Measurements from ENCODE around the gene RNF166. TPM values are rescaled to one million over a fixed set of nuclear protein-coding genes. Genes with fewer than 3 reads are reported as not detected.

The RNF166 gene
- total and polyA plus RNA-seq, 2 donors (not counting 3 experiments of a cell fraction or from before 2014, with no cell fraction given): 27.6 to 38.8 TPM

DNA sequence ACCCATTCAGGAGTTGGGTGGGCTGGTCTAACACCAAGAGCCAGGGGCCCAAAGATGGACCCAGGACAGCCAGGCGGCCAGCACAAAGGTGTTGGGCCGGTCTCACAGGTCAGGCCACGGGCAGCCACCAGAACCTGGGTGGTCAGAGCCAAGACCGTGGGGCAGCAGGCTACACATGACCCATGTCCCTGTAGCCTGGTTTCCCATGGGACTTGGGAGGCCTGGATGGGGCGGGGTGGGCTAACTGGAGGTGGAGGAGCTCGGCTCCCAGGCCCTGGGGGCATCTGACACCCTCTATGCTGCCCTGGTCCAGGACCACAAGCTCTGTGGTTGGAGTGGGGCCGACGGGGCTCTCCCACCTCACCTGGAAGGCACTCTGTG is 17.3 kb upstream of the RNF166 start:
- FAIRE-seq: no peak
- intact Hi-C loops (cut with micrococcal nuclease): no loop called here
- no peak overlapping the region for H3K27ac ChIP-seq (ENCODE audit: insufficient read depth, low read depth, low read length)
- DNase-seq (ENCODE audit: low read depth, low spot score): no peak
- H4K20me1 ChIP-seq (replicated peaks; ENCODE audit: control insufficient read depth, extremely low read depth, insufficient read depth, low read length): no peaks in the 10 kb centered on the region
- H3K9ac ChIP-seq (replicated peaks; ENCODE audit: extremely low read depth, insufficient read depth, low read length): no peak overlapping the region
- no peaks in the 10 kb centered on the region for H3K9me1 ChIP-seq (replicated peaks; ENCODE audit: control insufficient read depth, extremely low read depth, insufficient read depth, low read length)
- ChIA-PET POLR2A (no interaction called here), CTCF (interaction anchor here (4.1 kb wide), 1 partner anchor 13 kb away, joined by 19 read pairs; no protein-coding TSS in a partner anchor)
- no peaks in the 10 kb centered on the region for H3K27me3 ChIP-seq (ENCODE audit: control insufficient read depth in 2 of 2, insufficient read depth in 2 of 2, low read length in 2 of 2)
- H3K79me2 ChIP-seq (ENCODE audit: control insufficient read depth, insufficient read depth, low read length): no peaks in the 10 kb centered on the region
- H2AFZ ChIP-seq (ENCODE audit: low read depth, low read length): no peak overlapping the region
- no peak overlapping the region for H3K4me3 ChIP-seq (replicated peaks in 1 of 3; ENCODE audit: insufficient read depth in 1 of 3, low read depth in 1 of 3, low read length in 3 of 3)
- H3K4me2 ChIP-seq (ENCODE audit: insufficient read depth, low read length): no peak overlapping the region
- H3K36me3 ChIP-seq (ENCODE audit: control insufficient read depth in 2 of 2, extremely low read depth in 1 of 2, insufficient read depth in 2 of 2, low read length in 2 of 2): peaks cover 18 to 83% of the 10 kb centered on the region in 2 experiments
- TF ChIP-seq JUN (IDR thresholded peaks at IDR 0.05; ENCODE audit: borderline replicate concordance, insufficient read depth, insufficient read length, low read depth) (no peak), GATA2 (IDR thresholded peaks at IDR 0.05; ENCODE audit: insufficient read depth, insufficient read length, low read depth, low read length) (no peak), FOS (IDR thresholded peaks at IDR 0.05; ENCODE audit: borderline replicate concordance, insufficient read depth, low read length) (no peak), EZH2 (IDR thresholded peaks at IDR 0.05; ENCODE audit: borderline replicate concordance, low read depth, low read length, severe bottlenecking) (no peak), MYC (IDR thresholded peaks at IDR 0.05; ENCODE audit: low read depth, low read length) (no peak), POLR2AphosphoS5 (IDR thresholded peaks at IDR 0.05; ENCODE audit: insufficient read depth, low read depth, low read length) (no peak), POLR2A (IDR thresholded peaks at IDR 0.05; ENCODE audit: low read depth, low read length) (no peak)
- TF ChIP-seq, protein P1, sequence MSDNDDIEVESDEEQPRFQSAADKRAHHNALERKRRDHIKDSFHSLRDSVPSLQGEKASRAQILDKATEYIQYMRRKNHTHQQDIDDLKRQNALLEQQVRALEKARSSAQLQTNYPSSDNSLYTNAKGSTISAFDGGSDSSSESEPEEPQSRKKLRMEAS (IDR thresholded peaks at IDR 0.05; ENCODE audit: insufficient read depth, insufficient read length): no peak
- TF ChIP-seq, protein P2, sequence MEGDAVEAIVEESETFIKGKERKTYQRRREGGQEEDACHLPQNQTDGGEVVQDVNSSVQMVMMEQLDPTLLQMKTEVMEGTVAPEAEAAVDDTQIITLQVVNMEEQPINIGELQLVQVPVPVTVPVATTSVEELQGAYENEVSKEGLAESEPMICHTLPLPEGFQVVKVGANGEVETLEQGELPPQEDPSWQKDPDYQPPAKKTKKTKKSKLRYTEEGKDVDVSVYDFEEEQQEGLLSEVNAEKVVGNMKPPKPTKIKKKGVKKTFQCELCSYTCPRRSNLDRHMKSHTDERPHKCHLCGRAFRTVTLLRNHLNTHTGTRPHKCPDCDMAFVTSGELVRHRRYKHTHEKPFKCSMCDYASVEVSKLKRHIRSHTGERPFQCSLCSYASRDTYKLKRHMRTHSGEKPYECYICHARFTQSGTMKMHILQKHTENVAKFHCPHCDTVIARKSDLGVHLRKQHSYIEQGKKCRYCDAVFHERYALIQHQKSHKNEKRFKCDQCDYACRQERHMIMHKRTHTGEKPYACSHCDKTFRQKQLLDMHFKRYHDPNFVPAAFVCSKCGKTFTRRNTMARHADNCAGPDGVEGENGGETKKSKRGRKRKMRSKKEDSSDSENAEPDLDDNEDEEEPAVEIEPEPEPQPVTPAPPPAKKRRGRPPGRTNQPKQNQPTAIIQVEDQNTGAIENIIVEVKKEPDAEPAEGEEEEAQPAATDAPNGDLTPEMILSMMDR (IDR thresholded peaks at IDR 0.05; ENCODE audit: extremely low read depth in 1 of 2, insufficient read depth in 1 of 2, low read depth in 1 of 2, low read length in 2 of 2): no peak
- no peaks in the 10 kb centered on the region for H3K4me1 ChIP-seq (ENCODE audit: control insufficient read depth, extremely low read depth, insufficient read depth, low read length)
- dilution Hi-C loops (cut with MboI; ENCODE audit: extremely low pct_ligation_motif_present, low sequenced_read_pairs): no loop called here
- BruUV-seq (replicated peaks): no TSS peak
- H3K9me3 ChIP-seq (replicated peaks; ENCODE audit: control insufficient read depth, insufficient read depth, low read length): no peaks in the 10 kb centered on the region

Measured in endothelial cell of umbilical vein (primary cell).